OCI-LY7 (cell line): Measurements from ENCODE around the gene FMO2. TPM values are rescaled to one million over a fixed set of nuclear protein-coding genes. Genes with fewer than 3 reads are reported as not detected.

Experiments used
- BruUV-seq: library from RNA; stranded (reverse); fragments of 400-500 nt; replicated peaks from 2 replicates; lab custom pipeline; 2021; lab: Mats Ljungman, UMichigan
- CTCF ChIA-PET: fragments of 300-600 bp; sonication (Branson Sonifier 250); formaldehyde crosslinking; loops from one replicate; lab custom pipeline; 2022; ENCODE audit warnings: antibody characterized with exemption; ENCODE audit not compliant: unreplicated experiment; lab: Charles Lee
- POLR2A ChIA-PET: fragments of 300-600 bp; sonication (Branson Sonifier 250); formaldehyde crosslinking; loops from one replicate; lab custom pipeline; 2022; ENCODE audit warnings: antibody characterized with exemption; lab: Charles Lee
- DNase-seq: peaks from one replicate; pipeline ENCODE4 v3.0.0-alpha.2; 2015; ENCODE audit warnings: low spot score
- H2AFZ ChIP-seq: fragments of 200-600 bp; sonication (generic), shearing (Covaris generic); 2 replicates; pipeline ENCODE4 v1.6.1; 2014; ENCODE audit warnings: mild to moderate bottlenecking, antibody characterized with exemption, low read length, moderate library complexity
- H3K27ac ChIP-seq: fragments of 200-600 bp; sonication (generic); 2 replicates; pipeline ENCODE4 v1.5.1; 2014; ENCODE audit warnings: mixed run types, low read depth, mild to moderate bottlenecking, moderate library complexity, low read length, inconsistent platforms; ENCODE audit not compliant: poor library complexity, severe bottlenecking
- H3K36me3 ChIP-seq: fragments of 200-600 bp; sonication (generic); 2 replicates; pipeline ENCODE4 v1.6.1; 2014; ENCODE audit warnings: mild to moderate bottlenecking, antibody characterized with exemption, low read length, moderate library complexity, mixed read lengths; ENCODE audit not compliant: insufficient read depth
- H3K4me1 ChIP-seq: fragments of 200-600 bp; sonication (generic); 2 replicates; pipeline ENCODE4 v1.5.1; 2014; ENCODE audit warnings: mild to moderate bottlenecking, low read length; ENCODE audit not compliant: insufficient read depth, poor library complexity, severe bottlenecking
- H3K4me2 ChIP-seq: fragments of 200-600 bp; sonication (generic); 2 replicates; pipeline ENCODE4 v1.6.1; 2014; ENCODE audit warnings: mild to moderate bottlenecking, low read length
- H3K4me3 ChIP-seq: fragments of 200-600 bp; sonication (generic); 2 replicates; pipeline ENCODE4 v1.5.1; 2014; ENCODE audit warnings: mild to moderate bottlenecking, low read depth, low read length; ENCODE audit not compliant: poor library complexity, severe bottlenecking
- H3K79me2 ChIP-seq: fragments of 200-600 bp; sonication (generic); 2 replicates; pipeline ENCODE4 v1.6.1; 2016; ENCODE audit warnings: low read depth, mild to moderate bottlenecking, low read length, moderate library complexity, mixed read lengths; ENCODE audit not compliant: insufficient read depth
- H3K9me2 ChIP-seq: fragments of 200-600 bp; sonication (generic); 2 replicates; pipeline ENCODE4 v1.6.1; 2016; ENCODE audit warnings: mild to moderate bottlenecking, low read length, mixed read lengths; ENCODE audit not compliant: insufficient read depth
- H3K9me3 ChIP-seq: fragments of 200-600 bp; sonication (generic); 2 replicates; pipeline ENCODE4 v1.6.1; 2014; ENCODE audit warnings: mild to moderate bottlenecking, mixed run types, low read length, mixed read lengths
- H4K20me1 ChIP-seq: fragments of 200-600 bp; sonication (generic); 2 replicates; pipeline ENCODE4 v1.6.1; 2014; ENCODE audit warnings: mild to moderate bottlenecking, antibody characterized with exemption, low read length, moderate library complexity, mixed read lengths; ENCODE audit not compliant: insufficient read depth
- CTCF ChIP-seq: fragments of 200-600 bp; sonication (generic); conservative IDR thresholded peaks from 2 replicates; pipeline ENCODE4 v1.5.1; 2014; ENCODE audit warnings: mild to moderate bottlenecking, antibody characterized with exemption, low read length, moderate library complexity, mixed read lengths
- EZH2phosphoT487 ChIP-seq: fragments of 200-600 bp; sonication (generic); IDR thresholded peaks from 2 replicates; pipeline ENCODE4 v1.6.1; 2018; ENCODE audit warnings: low read depth, borderline replicate concordance, mild to moderate bottlenecking, mixed run types, antibody characterized with exemption, low read length, moderate library complexity, mixed read lengths
- intact Hi-C: fragments of 100-400 bp; cut with micrococcal nuclease; formaldehyde crosslinking; loops from one replicate; pipeline ENCODE4 v1.10.0; 2022; ENCODE audit not compliant: unreplicated experiment
- total RNA-seq, 2 experiments: library from RNA; depleted of rRNA in 1 of 2; stranded (reverse); fragments of >200 nt in 1 of 2; shearing (Covaris generic) in 1 of 2; gene quantifications; 2 replicates each; pipeline ENCODE4 v1.2.3, GENCODE V29; 2014 to 2022

FMO2 gene
- total RNA-seq, 2 experiments from 2014 or later: not detected

DNA sequence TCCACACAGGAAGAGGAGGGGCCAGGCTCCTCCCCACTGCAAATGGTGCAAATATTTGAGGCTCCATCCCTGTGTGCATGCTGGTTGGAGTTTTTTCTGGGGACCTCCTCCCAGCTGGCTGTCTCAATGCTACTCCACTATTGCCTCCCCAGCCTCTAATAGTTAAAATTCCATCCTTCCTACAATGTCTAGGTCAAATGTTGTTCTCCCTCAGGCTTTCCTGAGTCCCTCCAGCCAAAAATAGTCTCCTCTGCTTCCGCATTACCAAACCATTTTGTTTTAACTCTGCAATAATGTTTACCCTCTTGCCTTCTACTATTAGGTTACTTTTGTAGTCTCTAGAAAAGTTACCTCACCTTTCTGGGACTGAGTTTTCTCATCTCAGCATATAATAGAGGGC is 33.6 kb downstream of the FMO2 start:
- intact Hi-C loops: no loop called here
- Histone ChIP-seq H3K9me3 (no peaks in the 10 kb centered on the region), H3K36me3 (no peaks in the 10 kb centered on the region), H3K4me2 (no peak overlapping the region), H3K27ac (no peak overlapping the region), H3K79me2 (no peaks in the 10 kb centered on the region), H3K9me2 (no peaks in the 10 kb centered on the region), H2AFZ (no peak overlapping the region), H3K4me1 (no peaks in the 10 kb centered on the region), H3K4me3 (no peak overlapping the region), H4K20me1 (no peaks in the 10 kb centered on the region)
- TF ChIP-seq CTCF (no peak), EZH2phosphoT487 (no peak)
- POLR2A ChIA-PET: no interaction called here
- BruUV-seq: no TSS peak
- CTCF ChIA-PET: no interaction called here
- DNase-seq: no peak

DNA sequence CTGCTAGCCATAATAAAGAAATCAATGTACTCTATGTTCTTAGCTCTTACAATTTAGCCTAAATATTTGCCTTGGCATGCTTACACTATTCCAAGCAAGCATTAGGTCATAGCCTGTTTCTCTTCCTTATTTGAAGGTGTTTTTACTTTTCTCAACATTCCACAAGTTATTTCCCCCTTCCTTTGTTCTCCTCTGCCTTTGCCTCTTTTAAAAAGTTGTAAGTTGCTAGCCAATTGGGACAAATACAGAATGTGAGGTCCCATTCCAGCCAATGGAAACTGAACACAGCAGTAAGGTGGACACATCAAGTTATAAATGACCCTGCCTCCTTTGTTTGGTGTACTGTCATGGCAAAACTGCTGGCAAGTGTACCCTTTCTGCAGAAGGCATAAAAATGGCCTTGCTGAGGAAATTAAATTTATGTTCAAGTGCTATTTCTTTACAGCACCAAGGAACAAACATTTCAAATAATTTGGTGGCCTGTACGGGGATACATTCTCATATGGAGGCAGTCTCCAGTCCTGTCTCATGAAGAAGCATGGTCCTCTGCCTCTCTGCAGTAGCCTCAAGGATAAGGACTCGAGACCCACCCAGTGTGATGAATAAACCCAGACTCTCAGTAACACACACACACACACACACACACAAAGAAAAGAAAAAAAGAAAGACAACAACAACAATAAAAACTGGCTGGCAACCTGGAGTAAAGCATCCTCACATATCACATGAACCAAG is 34.4 kb downstream of the FMO2 start:
- H3K4me2 ChIP-seq: no peak overlapping the region
- TF ChIP-seq EZH2phosphoT487: no peak
- TF ChIP-seq CTCF: no peak
- H3K9me3 ChIP-seq: no peaks in the 10 kb centered on the region
- no TSS peak for BruUV-seq
- ChIA-PET CTCF (no interaction called here), POLR2A (no interaction called here)
- H3K36me3 ChIP-seq: no peaks in the 10 kb centered on the region
- intact Hi-C loops: loop anchor here (10.0 kb wide), 1 partner anchor 535 kb away; no protein-coding TSS in a partner anchor
- no peak overlapping the region for H3K4me3 ChIP-seq
- H3K4me1 ChIP-seq: peaks cover 3% of the 10 kb centered on the region
- DNase-seq: no peak
- no peaks in the 10 kb centered on the region for H4K20me1 ChIP-seq
- no peaks in the 10 kb centered on the region for H3K9me2 ChIP-seq
- no peaks in the 10 kb centered on the region for H3K79me2 ChIP-seq
- no peak overlapping the region for H2AFZ ChIP-seq
- H3K27ac ChIP-seq: no peak overlapping the region

DNA sequence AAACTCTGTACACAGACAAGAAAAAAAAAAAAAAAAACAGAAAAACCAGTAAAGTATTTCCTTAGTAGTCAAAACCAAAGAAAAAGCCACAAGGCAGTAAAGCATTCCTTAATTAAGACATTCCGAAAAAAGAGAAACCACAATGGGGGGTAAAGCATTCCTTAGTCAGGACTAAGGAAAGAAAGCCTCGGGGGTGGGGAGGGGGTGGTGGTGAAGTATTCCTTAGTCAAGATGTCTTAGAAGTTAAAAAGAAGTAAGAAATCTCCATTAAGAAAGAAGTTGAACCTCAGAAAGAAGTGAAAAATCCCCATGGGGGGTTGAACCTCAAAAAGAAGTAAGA is 35.0 kb downstream of the FMO2 start:
- intact Hi-C loops: loop anchor here (10.0 kb wide), 1 partner anchor 535 kb away; no protein-coding TSS in a partner anchor
- DNase-seq: no peak
- Histone ChIP-seq H4K20me1 (no peaks in the 10 kb centered on the region), H2AFZ (no peak overlapping the region), H3K36me3 (no peaks in the 10 kb centered on the region), H3K4me3 (no peak overlapping the region), H3K4me1 (peaks cover 7% of the 10 kb centered on the region), H3K27ac (no peak overlapping the region), H3K9me2 (no peaks in the 10 kb centered on the region), H3K4me2 (no peak overlapping the region), H3K79me2 (no peaks in the 10 kb centered on the region), H3K9me3 (no peaks in the 10 kb centered on the region)
- no TSS peak for BruUV-seq
- ChIA-PET CTCF (no interaction called here), POLR2A (interaction anchor here (0.6 kb wide), 1 partner anchor 255 kb away, joined by 3 read pairs; no protein-coding TSS in a partner anchor)
- TF ChIP-seq EZH2phosphoT487: no peak
- no peak for TF ChIP-seq CTCF
